ENCODE results near the gene FAM167B. TPM values are rescaled to one million over a fixed set of nuclear protein-coding genes. Genes with fewer than 3 reads are reported as not detected.

The FAM167B gene
- total RNA-seq, 2 donors from 2014 or later, result 2.1 to 6.4 TPM

- H3K36me3 ChIP-seq, result peaks cover 21% of the 10 kb centered on the region
- peak; percentile 85 for DNase-seq (ENCODE audit: low spot score)
- H3K4me3 ChIP-seq, result peak within 1 kb of the TSS; percentile 58 to 65
- H3K4me1 ChIP-seq, result peaks cover 0 to 43% of the 10 kb centered on the region in 2 donors
- TF ChIP-seq CTCF (IDR thresholded peaks at IDR 0.05), result no peak
- no peaks in the 10 kb centered on the region for H3K27me3 ChIP-seq
- no peaks in the 10 kb centered on the region for H3K9me3 ChIP-seq
- H3K27ac ChIP-seq, result peak within 1 kb of the TSS; percentile 91 to 93
These were observed 46.6 kb upstream of the FAM167B start, which contains the start of gene CCDC28B for GRCh38 chr1:32200226-32201010. Gene CCDC28B, plus strand, starts transcription at chr1:32200595. Its CDS starts 1,341 bp downstream, at chr1:32201936.

- Histone ChIP-seq H3K4me3 (peak overlapping the region; percentile 58 to 65), H3K36me3 (peaks cover 13% of the 10 kb centered on the region), H3K27me3 (no peaks in the 10 kb centered on the region), H3K4me1 (peaks cover 0 to 46% of the 10 kb centered on the region in 2 donors), H3K9me3 (no peaks in the 10 kb centered on the region), H3K27ac (peak overlapping the region; percentile 91 to 93)
- no peak for TF ChIP-seq CTCF (IDR thresholded peaks at IDR 0.05)
- peak; percentile 80 for DNase-seq (ENCODE audit: low spot score)
These were observed 45.8 kb upstream of the FAM167B start for GRCh38 chr1:32201011-32201855.

DNA sequence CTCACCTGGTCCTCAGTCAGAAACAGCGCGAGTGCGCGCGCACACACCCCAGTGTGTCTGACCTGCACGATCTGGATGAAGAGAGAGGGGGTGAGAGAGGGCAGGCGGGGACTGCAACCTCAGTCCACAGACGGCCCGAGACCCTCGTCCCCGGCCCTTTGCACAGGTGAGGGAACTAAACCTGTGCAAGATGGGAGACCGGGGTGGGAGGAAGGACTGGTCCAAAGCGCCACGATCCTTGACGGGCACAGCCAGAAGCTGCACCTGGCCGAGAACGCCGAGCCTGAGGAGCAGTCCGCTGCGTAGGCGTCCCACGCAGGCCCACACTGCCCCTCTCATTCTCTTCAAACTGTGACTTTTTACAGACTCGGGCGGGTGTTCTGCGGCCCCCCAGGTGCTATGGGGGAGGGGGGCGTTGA is 42.1 kb upstream of the FAM167B start:
- Histone ChIP-seq H3K27ac (peak overlapping the region; percentile 60 to 67), H3K27me3 (no peaks in the 10 kb centered on the region), H3K36me3 (no peaks in the 10 kb centered on the region), H3K9me3 (no peaks in the 10 kb centered on the region), H3K4me3 (peak overlapping the region; percentile 61 to 64), H3K4me1 (peaks cover 0 to 41% of the 10 kb centered on the region in 2 donors)
- TF ChIP-seq CTCF (IDR thresholded peaks at IDR 0.05), result no peak
- DNase-seq (ENCODE audit: low spot score), result no peak

- Histone ChIP-seq H3K36me3 (no peaks in the 10 kb centered on the region), H3K9me3 (no peaks in the 10 kb centered on the region), H3K27ac (peak within 1 kb of the TSS; percentile 60 to 67), H3K4me1 (peaks cover 0 to 36% of the 10 kb centered on the region in 2 donors), H3K27me3 (no peaks in the 10 kb centered on the region), H3K4me3 (peak within 1 kb of the TSS; percentile 61 to 64)
- TF ChIP-seq CTCF (IDR thresholded peaks at IDR 0.05), result peak in 1 of 2 donors; percentile 12
- DNase-seq (ENCODE audit: low spot score), result peak; percentile 86
These were observed 41.3 kb upstream of the FAM167B start, which contains the start of gene IQCC for GRCh38 chr1:32205401-32206370. Gene IQCC, plus strand, starts transcription at chr1:32205671. Its CDS starts 11 bp downstream, at chr1:32205682.

- H3K36me3 ChIP-seq, result no peaks in the 10 kb centered on the region
- TF ChIP-seq CTCF (IDR thresholded peaks at IDR 0.05), result no peak
- no peak for DNase-seq (ENCODE audit: low spot score)
- H3K4me3 ChIP-seq, result no peak overlapping the region
- no peaks in the 10 kb centered on the region for H3K9me3 ChIP-seq
- peaks cover 0 to 25% of the 10 kb centered on the region in 2 donors for H3K4me1 ChIP-seq
- H3K27me3 ChIP-seq, result no peaks in the 10 kb centered on the region
- H3K27ac ChIP-seq, result no peak overlapping the region
These were observed 38.6 kb upstream of the FAM167B start for GRCh38 chr1:32208469-32208868.
